D721Med (cell line): Measurements from ENCODE around the gene KRTAP10-8.
"Not testable (repeated sequence)": the region's sequence is repeated elsewhere in the genome, so short reads cannot be mapped to it uniquely, and the experiment has no call there.

ENCODE experiments used
- DNase-seq: peaks from one replicate; pipeline ENCODE4 v3.0.0; 2011; ENCODE audit warnings: low spot score; ENCODE audit not compliant: insufficient read length
- FAIRE-seq: peaks from 2 replicates; lab custom pipeline; 2011; peaks lifted over from hg19 to GRCh38; lab: Jason Lieb, UNC
- TF ChIP-seq, protein P1 (sequence below): IDR thresholded peaks from 2 replicates; pipeline ENCODE4 v1.5.1; 2012; ENCODE audit warnings: mild to moderate bottlenecking, control low read depth; ENCODE audit not compliant: insufficient read depth; ENCODE audit errors: missing control alignments

Gene KRTAP10-8

DNA sequence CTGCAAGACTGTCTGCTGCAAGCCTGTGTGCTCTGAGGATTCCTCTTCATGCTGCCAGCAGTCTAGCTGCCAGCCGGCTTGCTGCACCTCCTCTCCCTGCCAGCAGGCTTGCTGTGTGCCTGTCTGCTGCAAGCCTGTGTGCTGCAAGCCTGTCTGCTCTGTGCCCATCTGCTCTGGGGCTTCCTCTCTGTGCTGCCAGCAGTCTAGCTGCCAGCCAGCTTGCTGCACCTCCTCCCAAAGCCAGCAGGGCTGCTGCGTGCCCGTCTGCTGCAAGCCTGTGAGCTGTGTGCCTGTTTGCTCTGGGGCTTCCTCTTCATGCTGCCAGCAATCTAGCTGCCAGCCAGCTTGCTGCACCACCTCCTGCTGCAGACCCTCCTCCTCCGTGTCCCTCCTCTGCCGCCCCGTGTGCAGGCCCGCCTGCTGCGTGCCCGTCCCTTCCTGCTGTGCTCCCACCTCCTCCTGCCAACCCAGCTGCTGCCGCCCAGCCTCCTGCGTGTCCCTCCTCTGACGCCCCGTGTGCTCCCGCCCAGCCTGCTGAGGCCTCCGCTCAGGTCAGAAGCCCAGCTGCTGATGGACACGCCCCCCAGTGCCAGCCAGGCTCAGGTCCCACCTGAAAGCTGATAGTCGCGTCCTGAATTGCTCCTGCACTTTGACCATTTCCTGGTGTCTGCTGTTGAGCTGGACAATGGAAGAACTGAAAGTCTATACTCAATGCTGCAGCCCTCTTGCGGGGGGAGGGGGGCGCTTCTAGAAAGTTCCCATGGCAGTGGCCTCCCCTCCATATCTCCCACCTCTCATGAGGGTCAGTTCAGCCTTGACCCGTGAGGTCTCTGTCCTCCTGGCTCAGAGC, 37.2 kb upstream of the KRTAP10-8 start:
- TF ChIP-seq, protein P1, sequence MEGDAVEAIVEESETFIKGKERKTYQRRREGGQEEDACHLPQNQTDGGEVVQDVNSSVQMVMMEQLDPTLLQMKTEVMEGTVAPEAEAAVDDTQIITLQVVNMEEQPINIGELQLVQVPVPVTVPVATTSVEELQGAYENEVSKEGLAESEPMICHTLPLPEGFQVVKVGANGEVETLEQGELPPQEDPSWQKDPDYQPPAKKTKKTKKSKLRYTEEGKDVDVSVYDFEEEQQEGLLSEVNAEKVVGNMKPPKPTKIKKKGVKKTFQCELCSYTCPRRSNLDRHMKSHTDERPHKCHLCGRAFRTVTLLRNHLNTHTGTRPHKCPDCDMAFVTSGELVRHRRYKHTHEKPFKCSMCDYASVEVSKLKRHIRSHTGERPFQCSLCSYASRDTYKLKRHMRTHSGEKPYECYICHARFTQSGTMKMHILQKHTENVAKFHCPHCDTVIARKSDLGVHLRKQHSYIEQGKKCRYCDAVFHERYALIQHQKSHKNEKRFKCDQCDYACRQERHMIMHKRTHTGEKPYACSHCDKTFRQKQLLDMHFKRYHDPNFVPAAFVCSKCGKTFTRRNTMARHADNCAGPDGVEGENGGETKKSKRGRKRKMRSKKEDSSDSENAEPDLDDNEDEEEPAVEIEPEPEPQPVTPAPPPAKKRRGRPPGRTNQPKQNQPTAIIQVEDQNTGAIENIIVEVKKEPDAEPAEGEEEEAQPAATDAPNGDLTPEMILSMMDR: no peak
- no peak for DNase-seq
- FAIRE-seq: no peak

DNA sequence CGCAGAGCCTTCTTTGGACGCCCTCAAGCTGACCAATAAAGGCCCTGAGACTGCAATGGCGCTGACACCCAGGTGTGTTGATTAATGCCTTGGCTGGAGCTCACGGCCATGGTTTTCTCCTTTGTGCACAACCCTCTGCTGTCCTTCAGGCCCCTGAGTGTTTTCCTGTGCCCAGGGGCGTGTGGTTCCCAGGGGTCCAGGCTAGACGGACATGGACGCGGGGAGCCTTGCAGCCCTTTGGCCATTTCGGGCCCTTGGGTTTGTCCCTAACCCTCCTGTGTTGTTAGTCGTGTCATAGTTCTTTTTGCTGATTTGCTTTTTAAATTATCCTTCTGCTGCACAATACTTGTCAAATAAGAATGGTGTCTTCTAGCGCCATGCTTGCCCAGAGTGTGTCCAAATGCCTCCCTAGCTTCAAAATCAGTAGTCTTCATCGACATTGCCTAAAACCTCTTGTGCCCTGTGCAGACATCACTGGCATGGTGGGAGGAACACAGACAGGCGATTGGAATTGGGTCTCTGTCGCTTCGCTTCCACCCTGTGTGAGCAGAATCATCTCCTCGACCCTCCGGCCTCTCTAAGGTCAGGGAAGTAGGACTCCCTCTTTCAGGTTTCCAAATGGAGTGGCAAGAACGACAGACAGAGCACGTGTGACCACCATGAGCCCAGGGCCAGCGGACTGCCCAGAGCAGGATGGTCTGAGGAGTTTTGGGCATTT, 36.4 kb upstream of the KRTAP10-8 start:
- DNase-seq: no peak
- TF ChIP-seq, protein P1: no peak
- FAIRE-seq: no peak

DNA sequence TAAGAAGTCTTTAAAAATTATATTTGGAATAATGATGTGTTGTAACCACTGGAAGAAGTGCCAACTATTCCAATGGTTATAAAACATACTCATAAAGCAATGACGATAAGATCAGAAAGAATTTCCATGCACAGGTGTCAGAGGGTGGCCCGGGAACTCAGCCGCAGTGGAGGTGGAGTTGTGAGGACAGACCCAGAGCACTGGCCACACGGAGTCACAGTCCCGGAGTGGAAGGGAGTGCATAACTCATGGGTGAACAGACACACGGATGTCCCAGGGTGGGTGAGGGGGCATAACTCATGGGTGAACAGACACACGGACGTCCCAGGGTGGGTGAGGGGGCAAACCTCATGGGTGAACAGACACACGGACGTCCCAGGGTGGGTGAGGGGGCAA, 35.9 kb upstream of the KRTAP10-8 start:
- no peak for FAIRE-seq

DNA sequence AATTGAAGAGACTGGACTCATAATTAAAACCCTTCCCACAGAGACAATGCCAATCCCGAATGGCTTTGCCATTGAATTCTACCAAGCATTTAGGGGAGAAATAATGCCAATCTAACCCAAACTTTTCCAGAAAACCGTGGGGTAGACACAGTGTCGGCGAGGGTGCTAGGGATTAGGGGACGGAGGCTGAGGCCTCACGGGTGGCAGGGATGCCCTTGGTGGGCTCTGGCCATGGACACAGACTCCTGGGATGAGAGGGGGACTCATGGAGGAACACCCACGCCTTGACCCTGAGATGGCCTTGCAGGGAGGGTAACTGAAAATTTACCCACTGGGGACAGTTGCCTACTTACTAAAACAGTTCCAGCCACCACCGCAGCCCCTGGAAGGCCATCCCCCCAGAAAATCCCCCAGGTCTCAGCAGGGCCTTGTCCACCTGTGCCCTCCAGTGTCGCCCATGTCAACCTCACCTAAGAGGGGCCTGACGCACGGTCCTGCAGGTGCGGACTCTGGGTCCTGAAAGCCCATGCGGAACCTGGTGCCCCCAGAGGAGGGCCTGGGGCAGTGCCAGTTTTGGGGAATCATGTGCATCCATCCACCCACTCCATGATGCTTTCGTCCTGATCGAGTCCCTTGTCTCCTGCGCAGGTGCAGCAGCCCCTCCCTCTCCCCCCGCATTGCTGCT, 33.4 kb upstream of the KRTAP10-8 start:
- no peak for FAIRE-seq
- DNase-seq: no peak
- TF ChIP-seq, protein P1: no peak

More for the DNA sequence above, 35.9 kb upstream of the KRTAP10-8 start:
- DNase-seq: no peak
- TF ChIP-seq, protein P1: no peak

DNA sequence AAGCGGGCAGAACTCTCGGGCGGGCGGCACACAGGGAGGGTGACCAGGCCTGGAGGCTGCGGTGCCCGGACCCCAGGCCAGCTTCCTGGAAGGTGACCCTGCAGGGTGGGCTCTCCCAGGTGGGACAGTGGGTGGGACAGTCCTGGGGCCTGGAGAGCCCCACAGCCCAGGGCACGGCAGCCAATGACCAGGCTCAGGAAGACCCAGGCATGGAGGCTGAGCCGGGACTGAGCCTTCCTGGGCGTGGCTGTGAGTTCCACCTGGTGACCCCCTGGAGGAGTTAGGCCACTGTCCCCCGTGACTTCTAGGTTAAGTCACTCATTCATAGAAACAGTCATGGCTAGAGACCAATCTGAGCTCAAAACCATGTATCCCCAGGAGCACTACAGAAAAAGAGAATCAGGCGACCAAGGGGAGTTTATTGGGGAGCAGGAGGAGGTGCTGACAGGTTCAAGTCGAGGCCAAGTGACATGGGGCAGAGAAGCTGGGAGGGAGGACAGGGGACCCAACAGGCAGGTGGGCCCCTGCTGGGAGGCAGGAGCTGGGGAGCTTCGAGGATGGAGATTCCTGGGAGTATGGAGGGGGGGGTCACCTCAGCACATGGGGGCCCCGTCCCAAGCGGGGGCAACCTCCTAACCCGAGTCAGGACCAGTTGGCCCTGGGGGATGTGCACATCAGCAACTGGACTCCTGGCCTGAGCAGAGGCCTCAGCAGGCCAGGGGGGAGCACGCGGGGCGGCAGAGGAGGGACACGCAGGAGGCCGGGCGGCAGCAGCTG, 32.6 kb upstream of the KRTAP10-8 start:
- FAIRE-seq (no peak), DNase-seq (no peak)
- TF ChIP-seq, protein P1: no peak

DNA sequence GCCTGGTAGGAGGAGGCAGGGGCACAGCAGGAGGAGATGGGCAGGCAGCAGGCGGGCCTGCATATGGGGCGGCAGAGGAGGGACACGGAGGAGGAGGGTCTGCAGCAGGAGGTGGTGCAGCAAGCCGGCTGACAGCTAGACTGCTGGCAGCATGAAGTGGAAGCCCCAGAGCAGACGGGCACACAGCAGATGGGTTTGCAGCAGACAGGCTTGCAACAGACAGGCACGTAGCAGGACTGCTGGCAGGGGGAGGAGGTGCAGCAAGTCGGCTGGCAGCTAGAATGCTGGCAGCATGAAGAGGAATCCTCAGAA, 32.1 kb upstream of the KRTAP10-8 start:
- FAIRE-seq (no peak), DNase-seq (no peak)
- TF ChIP-seq, protein P1: no peak

DNA sequence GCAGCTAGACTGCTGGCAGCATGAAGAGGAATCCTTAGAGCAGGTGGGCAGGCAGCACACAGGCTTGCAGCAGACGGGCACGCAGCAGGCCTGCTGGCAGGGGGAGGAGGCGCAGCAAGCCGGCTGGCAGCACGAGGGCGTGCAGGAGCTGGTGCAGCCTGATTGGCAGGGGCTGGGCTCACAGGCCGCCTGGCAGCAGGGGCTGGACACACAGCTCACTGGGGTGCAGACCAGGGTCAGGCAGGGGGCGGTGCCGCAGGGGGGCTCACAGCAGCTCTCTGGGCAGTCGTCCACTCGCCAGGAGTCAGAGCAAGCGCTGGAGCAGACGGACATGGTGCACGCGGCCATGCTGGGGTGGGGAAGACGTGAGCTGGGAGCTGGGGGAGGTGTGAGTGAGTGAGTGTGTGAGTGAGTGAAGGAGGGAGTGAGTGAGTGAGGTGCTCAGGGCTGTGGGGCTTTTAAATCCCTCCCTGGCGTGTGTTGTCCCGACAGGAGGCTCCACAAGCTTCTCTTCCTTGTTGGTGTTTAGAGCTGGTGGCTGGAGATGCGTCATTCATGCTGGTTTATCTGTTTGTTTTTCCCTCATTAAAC, 31.6 kb upstream of the KRTAP10-8 start, which contains the start of gene KRTAP10-5:
KRTAP10-5 (minus strand) TSS at position 374 of the 591 bp plus-strand sequence; CDS start at position 348, 26 bp downstream.
- not testable (repeated sequence) for FAIRE-seq, DNase-seq
